GM12873 (cell line): ENCODE results near the gene CPLX4.

ENCODE experiments used
- TF ChIP-seq, protein P1 (sequence below): IDR thresholded peaks from 2 replicates; pipeline ENCODE4 v1.5.1; 2012; ENCODE audit warnings: low read depth, mild to moderate bottlenecking, moderate library complexity, low read length, control low read depth; ENCODE audit not compliant: insufficient read depth; ENCODE audit errors: missing control alignments

The CPLX4 gene

DNA sequence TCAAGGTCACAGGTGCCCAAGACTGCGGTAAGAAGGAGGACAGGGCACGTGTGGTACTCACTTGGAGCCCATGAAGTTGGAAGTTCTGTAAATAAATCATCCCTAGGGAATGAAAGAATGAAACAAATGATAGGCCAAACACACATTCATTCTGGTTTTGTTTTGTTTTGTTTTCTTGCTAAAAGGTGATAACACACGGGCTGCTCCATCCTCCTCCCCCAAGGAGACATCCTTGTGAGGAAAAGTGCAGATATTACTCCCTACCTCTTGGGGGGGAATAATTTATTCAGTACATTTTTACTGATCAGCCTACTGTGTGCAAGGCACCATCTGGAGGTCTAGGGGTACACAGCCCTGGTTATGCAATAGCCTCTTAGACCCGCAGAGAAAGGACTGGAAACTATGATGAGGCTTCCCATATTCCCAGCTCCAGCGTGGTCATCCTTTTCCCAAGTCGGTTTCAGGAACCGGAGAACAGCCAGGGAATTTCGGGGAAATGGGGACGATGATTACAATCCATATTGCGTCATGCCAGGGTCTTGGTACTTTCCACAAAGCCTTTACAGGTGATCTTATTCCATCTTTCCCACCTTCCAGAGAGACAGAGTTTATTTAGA, 51.5 kb downstream of the CPLX4 start:
- TF ChIP-seq, protein P1, sequence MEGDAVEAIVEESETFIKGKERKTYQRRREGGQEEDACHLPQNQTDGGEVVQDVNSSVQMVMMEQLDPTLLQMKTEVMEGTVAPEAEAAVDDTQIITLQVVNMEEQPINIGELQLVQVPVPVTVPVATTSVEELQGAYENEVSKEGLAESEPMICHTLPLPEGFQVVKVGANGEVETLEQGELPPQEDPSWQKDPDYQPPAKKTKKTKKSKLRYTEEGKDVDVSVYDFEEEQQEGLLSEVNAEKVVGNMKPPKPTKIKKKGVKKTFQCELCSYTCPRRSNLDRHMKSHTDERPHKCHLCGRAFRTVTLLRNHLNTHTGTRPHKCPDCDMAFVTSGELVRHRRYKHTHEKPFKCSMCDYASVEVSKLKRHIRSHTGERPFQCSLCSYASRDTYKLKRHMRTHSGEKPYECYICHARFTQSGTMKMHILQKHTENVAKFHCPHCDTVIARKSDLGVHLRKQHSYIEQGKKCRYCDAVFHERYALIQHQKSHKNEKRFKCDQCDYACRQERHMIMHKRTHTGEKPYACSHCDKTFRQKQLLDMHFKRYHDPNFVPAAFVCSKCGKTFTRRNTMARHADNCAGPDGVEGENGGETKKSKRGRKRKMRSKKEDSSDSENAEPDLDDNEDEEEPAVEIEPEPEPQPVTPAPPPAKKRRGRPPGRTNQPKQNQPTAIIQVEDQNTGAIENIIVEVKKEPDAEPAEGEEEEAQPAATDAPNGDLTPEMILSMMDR, result no peak

DNA sequence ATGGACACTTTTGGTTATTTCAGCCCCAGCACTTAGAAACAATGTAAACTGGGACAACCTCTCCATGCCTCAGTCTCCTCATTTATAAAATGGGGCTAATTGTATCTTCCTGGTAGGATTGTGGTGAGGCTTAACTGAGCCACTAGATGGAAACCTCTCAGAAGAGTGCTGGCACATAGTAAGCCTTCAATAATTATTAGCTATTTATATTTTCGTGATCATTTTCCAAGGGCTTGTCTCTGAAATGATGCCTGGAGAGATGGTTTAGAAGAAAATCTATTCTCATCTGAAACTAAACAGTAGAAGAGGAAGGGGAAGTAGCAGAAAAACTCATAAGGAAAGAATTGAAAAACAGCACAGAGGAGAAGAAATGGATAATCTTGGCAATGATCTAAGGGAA, 52.0 kb downstream of the CPLX4 start:
- TF ChIP-seq, protein P1, result no peak

GRCh38 chr18:59265974-59266369, 52.5 kb downstream of the CPLX4 start:
- TF ChIP-seq, protein P1, result no peak

DNA sequence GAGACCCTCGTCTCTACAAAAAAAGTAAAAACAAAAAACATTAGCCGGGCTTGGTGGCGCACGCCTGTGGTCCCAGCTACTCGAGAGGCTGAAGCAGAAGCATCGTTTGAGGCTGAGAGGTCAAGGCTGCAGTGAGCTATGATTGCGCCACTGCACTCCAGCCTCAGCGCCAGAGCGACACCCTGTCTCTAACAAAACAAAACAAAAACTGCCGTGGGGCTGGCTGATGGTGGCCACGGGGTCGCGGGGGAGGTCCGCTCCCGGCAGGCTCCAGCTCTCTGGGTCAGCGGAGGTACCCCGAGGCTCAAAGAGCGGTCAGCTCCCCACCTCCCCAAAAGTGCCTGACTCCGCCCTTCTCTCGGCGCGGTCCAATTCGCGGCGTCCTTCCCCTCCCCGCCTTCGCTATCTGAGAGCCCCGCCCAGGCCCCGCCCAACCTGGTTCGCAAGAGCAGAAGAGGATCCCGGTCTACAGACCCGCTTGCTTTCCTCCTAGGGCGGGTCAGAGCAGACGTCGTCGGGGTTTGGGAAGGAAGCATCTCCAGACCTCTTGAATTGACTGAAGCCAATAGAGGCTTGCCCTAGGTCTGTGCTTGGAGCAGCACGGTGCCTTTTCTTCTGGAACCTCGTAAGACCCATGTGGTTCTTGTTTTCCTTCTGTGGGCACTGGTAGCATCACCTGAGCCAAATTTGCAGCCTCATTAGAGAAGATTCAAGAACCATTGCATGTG, 53.0 kb downstream of the CPLX4 start:
- TF ChIP-seq, protein P1, result no peak

DNA sequence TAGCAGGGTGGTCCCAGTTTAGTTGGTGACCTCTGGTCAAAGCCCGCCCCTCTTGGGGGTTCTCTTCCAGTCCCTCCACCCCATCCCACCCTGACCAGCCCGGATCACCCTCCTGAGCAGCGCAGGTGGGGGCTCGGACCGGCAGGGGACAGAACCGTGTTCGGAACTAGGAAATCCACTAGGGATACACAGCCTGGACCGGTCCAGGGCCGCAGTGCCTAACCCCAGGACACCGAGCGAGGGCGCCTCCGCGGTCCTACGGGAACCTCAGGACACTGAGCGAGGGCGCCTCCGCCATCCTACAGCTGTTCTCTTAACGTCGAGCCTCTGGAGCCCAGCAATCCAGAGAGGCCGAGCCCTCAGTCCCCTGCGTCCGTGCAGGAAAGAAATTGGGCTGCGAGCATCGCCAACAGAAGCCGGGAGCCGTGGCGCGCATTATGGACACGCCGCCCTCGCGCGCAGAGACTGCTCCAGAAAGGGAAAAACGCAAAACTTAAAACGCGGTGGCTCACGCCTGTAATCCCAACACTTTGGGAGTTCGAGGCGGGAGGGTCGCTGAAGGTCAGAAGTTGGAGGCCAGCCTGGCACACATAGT, 53.7 kb downstream of the CPLX4 start:
- TF ChIP-seq, protein P1, result no peak

GRCh38 chr18:59264121-59264571, 54.3 kb downstream of the CPLX4 start:
- TF ChIP-seq, protein P1, result no peak

DNA sequence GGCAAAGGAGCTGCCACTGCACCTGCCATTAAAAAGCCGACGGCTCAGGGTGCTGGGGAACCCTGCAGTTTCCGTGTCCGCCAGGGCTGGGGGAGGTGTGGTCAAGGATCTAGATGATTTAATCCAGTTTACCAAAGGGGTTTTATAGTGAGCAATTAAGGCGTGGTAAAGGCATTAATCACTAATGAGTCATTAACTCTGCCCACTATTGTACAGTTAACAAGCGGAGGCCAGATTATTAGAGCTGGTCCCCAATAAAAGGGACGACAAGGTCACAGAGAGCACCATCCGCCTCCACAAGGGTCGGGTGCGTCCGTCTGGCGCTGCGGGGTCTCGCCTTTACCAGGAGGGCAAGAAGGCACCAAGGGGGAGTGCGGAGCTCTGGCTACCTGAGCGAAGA, 54.8 kb downstream of the CPLX4 start:
- TF ChIP-seq, protein P1, result no peak
